Ishikawa (cell line): Measurements from ENCODE around the gene FAM217B.

ENCODE experiments used
- EP300 ChIP-seq: IDR thresholded peaks from 2 replicates; pipeline ENCODE4 v1.6.1; 2012; ENCODE audit warnings: borderline replicate concordance
- MAX ChIP-seq: IDR thresholded peaks from 2 replicates; pipeline ENCODE4 v1.6.1; 2012
- NFIC ChIP-seq: IDR thresholded peaks from 2 replicates; pipeline ENCODE4 v1.6.1; 2012
- RAD21 ChIP-seq: IDR thresholded peaks from 2 replicates; pipeline ENCODE4 v1.6.1; 2012; ENCODE audit warnings: low read depth
- TAF1 ChIP-seq: IDR thresholded peaks from 2 replicates; pipeline ENCODE4 v1.6.1; 2012; ENCODE audit warnings: low read depth, mild to moderate bottlenecking
- TCF12 ChIP-seq: IDR thresholded peaks from 2 replicates; pipeline ENCODE4 v1.6.1; 2012; ENCODE audit warnings: low read depth
- YY1 ChIP-seq: IDR thresholded peaks from 2 replicates; pipeline ENCODE4 v1.6.1; 2012; ENCODE audit warnings: low read depth
- ZBTB7A ChIP-seq: IDR thresholded peaks from 2 replicates; pipeline ENCODE4 v1.6.1; 2012; ENCODE audit warnings: low read depth
- TF ChIP-seq, protein P1 (sequence below): IDR thresholded peaks from 2 replicates; pipeline ENCODE4 v1.6.1; 2012; ENCODE audit warnings: low read depth, mild to moderate bottlenecking
- TF ChIP-seq, protein P2 (sequence below): IDR thresholded peaks from 2 replicates; pipeline ENCODE4 v1.6.1; 2012

DNA sequence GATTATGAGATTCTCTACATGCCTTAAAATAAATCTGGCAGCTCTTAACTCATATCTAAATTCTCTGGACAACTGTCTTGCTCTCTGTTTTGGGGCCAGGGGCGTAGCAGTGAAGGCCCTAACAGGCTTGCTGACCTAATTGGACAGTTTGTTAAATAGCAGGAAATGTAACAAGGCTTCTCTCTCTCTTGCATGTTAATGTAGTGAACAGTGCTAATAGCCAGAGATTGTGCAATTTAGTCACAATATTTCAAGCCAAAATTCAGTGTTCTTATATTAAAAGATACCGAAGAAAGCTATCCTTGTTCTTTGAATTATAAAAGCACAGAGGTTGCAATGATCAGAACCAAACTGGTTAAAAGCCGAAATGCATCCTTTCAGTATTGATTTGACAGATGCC, 3.0 kb upstream of the FAM217B start:
- no peak for TF ChIP-seq YY1
- no peak for TF ChIP-seq EP300
- no peak for TF ChIP-seq ZBTB7A
- no peak for TF ChIP-seq MAX
- no peak for TF ChIP-seq TAF1
- TF ChIP-seq, protein P1, sequence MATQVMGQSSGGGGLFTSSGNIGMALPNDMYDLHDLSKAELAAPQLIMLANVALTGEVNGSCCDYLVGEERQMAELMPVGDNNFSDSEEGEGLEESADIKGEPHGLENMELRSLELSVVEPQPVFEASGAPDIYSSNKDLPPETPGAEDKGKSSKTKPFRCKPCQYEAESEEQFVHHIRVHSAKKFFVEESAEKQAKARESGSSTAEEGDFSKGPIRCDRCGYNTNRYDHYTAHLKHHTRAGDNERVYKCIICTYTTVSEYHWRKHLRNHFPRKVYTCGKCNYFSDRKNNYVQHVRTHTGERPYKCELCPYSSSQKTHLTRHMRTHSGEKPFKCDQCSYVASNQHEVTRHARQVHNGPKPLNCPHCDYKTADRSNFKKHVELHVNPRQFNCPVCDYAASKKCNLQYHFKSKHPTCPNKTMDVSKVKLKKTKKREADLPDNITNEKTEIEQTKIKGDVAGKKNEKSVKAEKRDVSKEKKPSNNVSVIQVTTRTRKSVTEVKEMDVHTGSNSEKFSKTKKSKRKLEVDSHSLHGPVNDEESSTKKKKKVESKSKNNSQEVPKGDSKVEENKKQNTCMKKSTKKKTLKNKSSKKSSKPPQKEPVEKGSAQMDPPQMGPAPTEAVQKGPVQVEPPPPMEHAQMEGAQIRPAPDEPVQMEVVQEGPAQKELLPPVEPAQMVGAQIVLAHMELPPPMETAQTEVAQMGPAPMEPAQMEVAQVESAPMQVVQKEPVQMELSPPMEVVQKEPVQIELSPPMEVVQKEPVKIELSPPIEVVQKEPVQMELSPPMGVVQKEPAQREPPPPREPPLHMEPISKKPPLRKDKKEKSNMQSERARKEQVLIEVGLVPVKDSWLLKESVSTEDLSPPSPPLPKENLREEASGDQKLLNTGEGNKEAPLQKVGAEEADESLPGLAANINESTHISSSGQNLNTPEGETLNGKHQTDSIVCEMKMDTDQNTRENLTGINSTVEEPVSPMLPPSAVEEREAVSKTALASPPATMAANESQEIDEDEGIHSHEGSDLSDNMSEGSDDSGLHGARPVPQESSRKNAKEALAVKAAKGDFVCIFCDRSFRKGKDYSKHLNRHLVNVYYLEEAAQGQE = no peak
- TF ChIP-seq RAD21 = no peak
- no peak for TF ChIP-seq NFIC
- TF ChIP-seq, protein P2, sequence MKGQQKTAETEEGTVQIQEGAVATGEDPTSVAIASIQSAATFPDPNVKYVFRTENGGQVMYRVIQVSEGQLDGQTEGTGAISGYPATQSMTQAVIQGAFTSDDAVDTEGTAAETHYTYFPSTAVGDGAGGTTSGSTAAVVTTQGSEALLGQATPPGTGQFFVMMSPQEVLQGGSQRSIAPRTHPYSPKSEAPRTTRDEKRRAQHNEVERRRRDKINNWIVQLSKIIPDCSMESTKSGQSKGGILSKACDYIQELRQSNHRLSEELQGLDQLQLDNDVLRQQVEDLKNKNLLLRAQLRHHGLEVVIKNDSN = no peak
- TF ChIP-seq TCF12 = no peak
